ENCODE measurements around the gene FLNC.

The FLNC gene, protein sequence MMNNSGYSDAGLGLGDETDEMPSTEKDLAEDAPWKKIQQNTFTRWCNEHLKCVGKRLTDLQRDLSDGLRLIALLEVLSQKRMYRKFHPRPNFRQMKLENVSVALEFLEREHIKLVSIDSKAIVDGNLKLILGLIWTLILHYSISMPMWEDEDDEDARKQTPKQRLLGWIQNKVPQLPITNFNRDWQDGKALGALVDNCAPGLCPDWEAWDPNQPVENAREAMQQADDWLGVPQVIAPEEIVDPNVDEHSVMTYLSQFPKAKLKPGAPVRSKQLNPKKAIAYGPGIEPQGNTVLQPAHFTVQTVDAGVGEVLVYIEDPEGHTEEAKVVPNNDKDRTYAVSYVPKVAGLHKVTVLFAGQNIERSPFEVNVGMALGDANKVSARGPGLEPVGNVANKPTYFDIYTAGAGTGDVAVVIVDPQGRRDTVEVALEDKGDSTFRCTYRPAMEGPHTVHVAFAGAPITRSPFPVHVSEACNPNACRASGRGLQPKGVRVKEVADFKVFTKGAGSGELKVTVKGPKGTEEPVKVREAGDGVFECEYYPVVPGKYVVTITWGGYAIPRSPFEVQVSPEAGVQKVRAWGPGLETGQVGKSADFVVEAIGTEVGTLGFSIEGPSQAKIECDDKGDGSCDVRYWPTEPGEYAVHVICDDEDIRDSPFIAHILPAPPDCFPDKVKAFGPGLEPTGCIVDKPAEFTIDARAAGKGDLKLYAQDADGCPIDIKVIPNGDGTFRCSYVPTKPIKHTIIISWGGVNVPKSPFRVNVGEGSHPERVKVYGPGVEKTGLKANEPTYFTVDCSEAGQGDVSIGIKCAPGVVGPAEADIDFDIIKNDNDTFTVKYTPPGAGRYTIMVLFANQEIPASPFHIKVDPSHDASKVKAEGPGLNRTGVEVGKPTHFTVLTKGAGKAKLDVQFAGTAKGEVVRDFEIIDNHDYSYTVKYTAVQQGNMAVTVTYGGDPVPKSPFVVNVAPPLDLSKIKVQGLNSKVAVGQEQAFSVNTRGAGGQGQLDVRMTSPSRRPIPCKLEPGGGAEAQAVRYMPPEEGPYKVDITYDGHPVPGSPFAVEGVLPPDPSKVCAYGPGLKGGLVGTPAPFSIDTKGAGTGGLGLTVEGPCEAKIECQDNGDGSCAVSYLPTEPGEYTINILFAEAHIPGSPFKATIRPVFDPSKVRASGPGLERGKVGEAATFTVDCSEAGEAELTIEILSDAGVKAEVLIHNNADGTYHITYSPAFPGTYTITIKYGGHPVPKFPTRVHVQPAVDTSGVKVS (N-terminal part only)

DNA sequence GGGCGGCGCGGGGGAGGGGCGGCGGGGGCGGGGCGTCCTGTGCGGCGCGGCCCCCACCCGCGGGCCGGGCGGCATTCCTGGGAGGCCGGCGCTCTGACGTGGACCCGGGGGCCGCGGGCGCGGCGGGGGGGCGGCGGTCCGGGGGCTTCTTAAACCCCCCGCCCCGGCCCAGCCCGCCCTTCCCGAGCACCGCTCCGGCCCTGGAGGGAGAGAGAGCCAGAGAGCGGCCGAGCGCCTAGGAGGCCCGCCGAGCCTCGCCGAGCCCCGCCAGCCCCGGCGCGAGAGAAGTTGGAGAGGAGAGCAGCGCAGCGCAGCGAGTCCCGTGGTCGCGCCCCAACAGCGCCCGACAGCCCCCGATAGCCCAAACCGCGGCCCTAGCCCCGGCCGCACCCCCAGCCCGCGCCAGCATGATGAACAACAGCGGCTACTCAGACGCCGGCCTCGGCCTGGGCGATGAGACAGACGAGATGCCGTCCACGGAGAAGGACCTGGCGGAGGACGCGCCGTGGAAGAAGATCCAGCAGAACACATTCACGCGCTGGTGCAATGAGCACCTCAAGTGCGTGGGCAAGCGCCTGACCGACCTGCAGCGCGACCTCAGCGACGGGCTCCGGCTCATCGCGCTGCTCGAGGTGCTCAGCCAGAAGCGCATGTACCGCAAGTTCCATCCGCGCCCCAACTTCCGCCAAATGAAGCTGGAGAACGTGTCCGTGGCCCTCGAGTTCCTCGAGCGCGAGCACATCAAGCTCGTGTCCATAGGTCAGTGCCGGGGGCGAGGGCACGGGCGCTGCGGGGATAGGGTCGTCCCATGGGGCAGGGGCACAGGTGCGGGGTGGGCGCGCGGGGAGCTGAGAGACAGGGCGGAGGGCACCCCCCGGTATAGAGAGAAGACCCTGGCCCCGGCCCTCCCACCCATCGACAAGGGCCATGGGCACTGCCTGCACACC lies at the start of gene FLNC:
FLNC (plus strand) TSS at position 176 of the 947 bp plus-strand sequence; CDS start at position 408, 232 bp downstream.
- DNase-seq = no peak

- DNase-seq = no peak
Measured at GRCh38 chr7:128781126-128781525, 49.1 kb upstream of the FLNC start.

GRCh38 chr7:128781851-128782250 lies 48.4 kb upstream of the FLNC start:
- no peak for DNase-seq

- no peak for DNase-seq
Measured at GRCh38 chr7:128783143-128783861, 46.9 kb upstream of the FLNC start.

GRCh38 chr7:128785738-128786137 lies 44.5 kb upstream of the FLNC start:
- DNase-seq = no peak

- no peak for DNase-seq
Measured at GRCh38 chr7:128788446-128789412, 41.5 kb upstream of the FLNC start.

- DNase-seq = no peak
Measured at GRCh38 chr7:128790315-128791041, 39.7 kb upstream of the FLNC start.

- peak; percentile 38 for DNase-seq
Measured at GRCh38 chr7:128791121-128791971, 38.9 kb upstream of the FLNC start, which contains the start of gene CCDC136. Gene CCDC136, plus strand, starts transcription at chr7:128791968. Its CDS starts 444 bp downstream, at chr7:128792412.

GRCh38 chr7:128791972-128792327 lies 38.3 kb upstream of the FLNC start:
- DNase-seq = no peak

DNA sequence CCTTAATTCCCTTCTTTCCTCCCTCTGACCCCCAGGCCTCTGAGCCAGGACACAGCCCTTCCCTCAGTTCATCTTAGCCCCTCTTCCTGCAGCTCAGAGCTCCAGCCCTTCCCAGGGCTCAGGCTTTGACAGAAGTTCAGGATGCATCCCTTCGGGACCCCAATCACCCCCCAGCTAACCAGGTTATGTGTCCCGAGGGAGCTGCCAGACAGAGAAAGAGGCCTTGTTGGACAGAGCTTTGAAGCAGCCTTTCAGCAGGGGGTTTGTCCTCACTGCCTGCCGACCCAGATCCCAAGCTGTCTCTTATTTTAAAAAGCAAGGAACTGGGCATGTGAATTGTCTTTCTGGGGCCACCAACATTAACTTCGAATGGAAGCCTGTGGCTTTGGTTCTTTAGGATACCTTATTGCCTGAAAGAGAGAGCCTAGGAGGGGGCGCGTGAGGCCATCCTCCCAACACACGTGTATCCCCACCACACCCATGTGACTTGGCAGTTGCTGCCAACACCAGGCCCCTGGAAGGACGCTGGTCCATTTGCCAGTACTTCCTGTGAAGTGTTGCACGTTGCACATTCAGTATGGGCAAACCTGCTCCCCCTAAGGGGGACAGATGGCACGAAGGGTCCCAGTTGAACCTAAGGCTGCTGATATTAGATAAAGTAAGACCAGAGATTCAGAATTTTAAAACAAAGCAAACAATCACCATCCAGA lies 37.6 kb upstream of the FLNC start:
- no peak for DNase-seq

- DNase-seq = no peak
Measured at GRCh38 chr7:128793181-128793547, 37.0 kb upstream of the FLNC start.

GRCh38 chr7:128794020-128794419 lies 36.2 kb upstream of the FLNC start:
- no peak for DNase-seq

DNA sequence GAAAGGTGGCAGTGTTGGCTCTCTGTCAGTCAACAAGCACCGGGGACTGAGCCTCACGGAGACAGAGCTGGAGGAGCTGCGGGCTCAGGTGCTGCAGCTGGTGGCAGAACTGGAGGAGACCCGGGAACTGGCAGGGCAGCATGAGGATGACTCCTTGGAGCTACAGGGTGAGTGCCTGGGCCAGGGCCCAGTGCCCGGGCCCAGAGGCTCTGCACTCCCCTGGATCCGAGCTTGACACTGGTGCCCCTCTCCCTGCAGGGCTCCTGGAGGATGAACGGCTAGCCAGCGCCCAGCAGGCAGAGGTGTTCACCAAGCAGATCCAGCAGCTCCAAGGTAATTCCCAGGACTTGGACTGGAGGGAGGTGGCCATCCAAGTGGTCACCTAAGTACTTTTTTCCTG lies 35.8 kb upstream of the FLNC start:
- DNase-seq = no peak

DNA sequence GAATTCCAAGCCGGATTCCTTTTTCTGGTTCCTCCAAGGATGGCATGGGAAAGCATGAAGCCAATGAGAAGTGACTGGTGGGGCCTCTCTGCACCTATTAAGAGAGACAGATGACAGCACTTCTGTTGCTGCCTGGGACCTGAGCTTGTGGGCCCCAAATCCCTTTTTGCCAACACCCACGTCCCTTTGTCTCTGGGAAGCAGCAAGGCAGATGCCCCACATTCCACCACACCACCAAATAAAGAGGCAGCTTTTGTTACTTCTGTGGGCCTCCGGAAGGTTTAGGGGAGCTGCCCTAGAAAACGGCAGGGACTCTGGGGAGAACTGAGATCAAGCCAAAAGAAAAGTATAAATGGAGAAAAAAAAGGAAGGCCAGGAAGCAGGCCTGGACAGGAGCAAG lies 35.1 kb upstream of the FLNC start:
- DNase-seq = no peak

DNA sequence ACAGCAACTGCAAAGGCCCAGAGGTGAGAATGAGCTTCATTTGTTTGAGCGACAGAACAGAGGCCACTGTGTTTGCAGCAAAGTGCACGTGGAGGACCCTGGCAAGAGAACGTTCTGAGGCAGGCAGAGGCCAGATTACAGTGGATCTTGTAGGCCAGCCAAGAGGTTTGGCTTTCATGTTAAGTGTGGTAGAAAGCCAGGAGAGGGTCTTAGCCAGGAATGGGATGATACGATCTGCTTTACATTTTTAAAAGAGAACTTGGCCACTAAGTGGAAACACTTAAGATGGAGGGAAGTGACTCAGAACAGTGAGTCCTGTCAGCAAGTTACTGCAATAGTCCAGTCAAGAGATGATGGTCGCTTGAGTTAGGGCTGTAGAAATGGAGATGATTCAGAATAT lies 33.9 kb upstream of the FLNC start:
- no peak for DNase-seq

DNA sequence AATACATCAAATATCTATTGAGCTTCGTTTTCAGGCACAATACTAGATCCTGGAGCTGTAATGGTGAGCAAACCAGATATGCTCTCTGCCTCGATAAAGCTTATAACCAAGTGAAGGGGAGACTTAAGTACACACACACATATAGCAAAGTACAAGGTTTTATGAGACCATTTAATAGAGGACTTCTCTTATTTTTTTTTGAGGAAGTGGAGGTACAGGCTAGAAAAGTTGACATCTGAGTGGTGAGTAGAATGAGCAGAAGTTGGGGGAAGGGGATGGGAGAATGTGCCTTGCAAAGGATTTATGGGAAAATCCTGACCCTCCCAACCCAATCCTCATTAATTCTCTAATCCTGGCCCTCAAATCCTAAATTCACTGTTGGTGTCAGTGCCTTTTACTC lies 30.8 kb upstream of the FLNC start:
- DNase-seq = no peak

GRCh38 chr7:128800567-128800966 lies 29.6 kb upstream of the FLNC start:
- no peak for DNase-seq

DNA sequence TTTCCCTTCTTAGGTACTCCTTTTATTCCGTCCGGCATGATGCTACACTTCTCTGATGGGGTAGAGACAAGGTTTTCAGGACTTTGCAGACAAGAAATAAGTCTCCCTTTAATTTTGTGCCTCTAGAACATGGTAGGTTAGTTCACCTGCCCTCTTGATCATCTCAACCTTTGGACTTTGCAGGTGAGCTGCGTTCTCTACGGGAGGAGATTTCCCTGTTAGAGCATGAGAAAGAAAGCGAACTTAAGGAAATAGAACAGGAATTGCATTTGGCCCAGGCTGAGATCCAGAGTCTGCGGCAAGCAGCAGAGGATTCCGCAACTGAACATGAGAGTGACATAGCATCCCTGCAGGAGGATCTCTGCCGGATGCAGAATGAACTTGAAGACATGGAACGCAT lies 29.2 kb upstream of the FLNC start:
- DNase-seq = no peak

Data from midbrain (tissue), 1 donor.